SU-DHL-6 (cell line): ENCODE results near the gene NAXE.

ENCODE experiments used
- H2AFZ ChIP-seq: fragments of 200-600 bp; sonication (generic); 2 replicates; pipeline ENCODE4 v1.6.1; 2014; ENCODE audit warnings: low read depth, mild to moderate bottlenecking, moderate library complexity, mixed read lengths, antibody characterized with exemption, low read length; ENCODE audit not compliant: severe bottlenecking
- H3F3A ChIP-seq: fragments of 200-600 bp; shearing (Covaris generic); 2 replicates; pipeline ENCODE4 v1.6.0; 2016; ENCODE audit warnings: antibody characterized with exemption, mild to moderate bottlenecking; ENCODE audit not compliant: insufficient read depth
- H3K27ac ChIP-seq: fragments of 200-600 bp; sonication (generic); 2 replicates; pipeline ENCODE4 v1.5.1; 2016; ENCODE audit warnings: low read depth, mild to moderate bottlenecking, low read length, moderate library complexity, mixed read lengths
- H3K27me3 ChIP-seq: fragments of 200-600 bp; sonication (generic), shearing (Covaris generic); 2 replicates; pipeline ENCODE4 v1.6.0; 2014; ENCODE audit warnings: mild to moderate bottlenecking, low read length
- H3K36me3 ChIP-seq: fragments of 200-600 bp; sonication (generic); 2 replicates; pipeline ENCODE4 v1.6.1; 2014; ENCODE audit warnings: mild to moderate bottlenecking, low read length, mixed read lengths
- H3K4me2 ChIP-seq: fragments of 300-600, 200-600 bp; shearing (Covaris generic), sonication (generic); 2 replicates; pipeline ENCODE4 v1.6.0; 2014; ENCODE audit warnings: low read length, low read depth, mild to moderate bottlenecking; ENCODE audit not compliant: poor library complexity, severe bottlenecking
- H3K4me3 ChIP-seq: fragments of 200-600 bp; sonication (generic); 2 replicates; pipeline ENCODE4 v1.5.1; 2014; ENCODE audit warnings: antibody characterized with exemption, low read length, mild to moderate bottlenecking, mixed read lengths; ENCODE audit not compliant: insufficient read depth, poor library complexity, severe bottlenecking
- H3K79me2 ChIP-seq: fragments of 200-600 bp; sonication (generic); 2 replicates; pipeline ENCODE4 v1.6.1; 2014; ENCODE audit warnings: mild to moderate bottlenecking, low read length, moderate library complexity; ENCODE audit not compliant: insufficient read depth
- H3K9ac ChIP-seq: fragments of 200-600 bp; sonication (generic); 2 replicates; pipeline ENCODE4 v1.7.0; 2014; ENCODE audit warnings: mild to moderate bottlenecking, low read length
- H3K9me2 ChIP-seq: fragments of 200-600 bp; sonication (generic); replicated peaks from 2 replicates; pipeline ENCODE4 v1.6.1; 2014; ENCODE audit warnings: low read length; ENCODE audit not compliant: insufficient read depth
- H3K9me3 ChIP-seq: fragments of 200-600 bp; sonication (generic); 2 replicates; pipeline ENCODE4 v1.6.1; 2014; ENCODE audit warnings: low read length, mixed read lengths; ENCODE audit not compliant: insufficient read depth
- H4K20me1 ChIP-seq: fragments of 200-600 bp; sonication (generic); 2 replicates; pipeline ENCODE4 v1.6.1; 2014; ENCODE audit warnings: low read depth, mild to moderate bottlenecking, antibody characterized with exemption, low read length, moderate library complexity, mixed read lengths
- EZH2phosphoT487 ChIP-seq: fragments of 200-600 bp; sonication (generic), shearing (Covaris generic); conservative IDR thresholded peaks from 2 replicates; pipeline ENCODE4 v1.6.1; 2018; ENCODE audit warnings: mild to moderate bottlenecking, antibody characterized with exemption, low read length, moderate library complexity, mixed read lengths
- TF ChIP-seq, protein P1 (sequence below): fragments of 200-600 bp; sonication (generic); IDR thresholded peaks from one replicate; pipeline ENCODE4 v1.5.1; 2017; ENCODE audit warnings: antibody characterized with exemption, mild to moderate bottlenecking, low read length, moderate library complexity; ENCODE audit not compliant: insufficient read depth, poor library complexity, severe bottlenecking

Gene NAXE

DNA sequence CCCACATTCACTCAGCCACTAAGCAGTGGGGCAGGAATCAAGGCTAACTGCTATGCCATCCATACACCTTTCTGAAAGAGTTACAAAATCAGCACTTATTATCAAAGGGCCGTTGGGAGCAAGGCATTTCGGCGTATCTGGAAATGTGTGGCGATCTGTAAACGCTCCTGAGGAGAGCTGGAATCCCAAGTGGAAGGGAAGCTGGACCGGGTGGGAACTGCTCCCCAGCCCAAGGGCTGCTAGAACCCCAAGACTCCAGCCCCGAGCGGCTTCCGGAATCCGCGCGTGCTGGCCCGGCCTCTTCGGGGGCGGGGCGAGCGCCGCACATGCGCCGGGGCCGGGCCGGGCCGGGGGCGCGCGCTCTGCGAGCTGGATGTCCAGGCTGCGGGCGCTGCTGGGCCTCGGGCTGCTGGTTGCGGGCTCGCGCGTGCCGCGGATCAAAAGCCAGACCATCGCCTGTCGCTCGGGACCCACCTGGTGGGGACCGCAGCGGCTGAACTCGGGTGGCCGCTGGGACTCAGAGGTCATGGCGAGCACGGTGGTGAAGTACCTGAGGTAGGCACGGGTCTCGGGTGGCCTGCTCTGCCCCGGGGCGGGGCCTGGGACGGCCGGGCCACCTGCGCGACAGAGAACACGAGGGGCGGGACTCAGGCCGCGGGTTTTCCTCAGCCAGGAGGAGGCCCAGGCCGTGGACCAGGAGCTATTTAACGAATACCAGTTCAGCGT is at the start of gene NAXE:
Gene NAXE (plus strand): TSS at position 345 of the 726 bp plus-strand sequence. CDS start 29 bp downstream, at position 374.
- H4K20me1 ChIP-seq, result no peaks in the 10 kb centered on the region
- peak within 1 kb of the TSS; percentile 55 for H3K27ac ChIP-seq
- H3F3A ChIP-seq, result peaks cover 26% of the 10 kb centered on the region
- H3K9me3 ChIP-seq, result no peaks in the 10 kb centered on the region
- H3K36me3 ChIP-seq, result no peaks in the 10 kb centered on the region
- H3K9ac ChIP-seq, result peak within 1 kb of the TSS; percentile 90
- peak within 1 kb of the TSS; percentile 80 for H3K4me3 ChIP-seq
- no peaks in the 10 kb centered on the region for H3K27me3 ChIP-seq
- H3K4me2 ChIP-seq, result peak within 1 kb of the TSS; percentile 76
- peak within 1 kb of the TSS; percentile 68 for H2AFZ ChIP-seq
- H3K9me2 ChIP-seq, result no peaks in the 10 kb centered on the region
- H3K79me2 ChIP-seq, result peaks cover 5% of the 10 kb centered on the region; the same call in 1 of the 2 replicates
- TF ChIP-seq EZH2phosphoT487, result no peak
- TF ChIP-seq, protein P1, sequence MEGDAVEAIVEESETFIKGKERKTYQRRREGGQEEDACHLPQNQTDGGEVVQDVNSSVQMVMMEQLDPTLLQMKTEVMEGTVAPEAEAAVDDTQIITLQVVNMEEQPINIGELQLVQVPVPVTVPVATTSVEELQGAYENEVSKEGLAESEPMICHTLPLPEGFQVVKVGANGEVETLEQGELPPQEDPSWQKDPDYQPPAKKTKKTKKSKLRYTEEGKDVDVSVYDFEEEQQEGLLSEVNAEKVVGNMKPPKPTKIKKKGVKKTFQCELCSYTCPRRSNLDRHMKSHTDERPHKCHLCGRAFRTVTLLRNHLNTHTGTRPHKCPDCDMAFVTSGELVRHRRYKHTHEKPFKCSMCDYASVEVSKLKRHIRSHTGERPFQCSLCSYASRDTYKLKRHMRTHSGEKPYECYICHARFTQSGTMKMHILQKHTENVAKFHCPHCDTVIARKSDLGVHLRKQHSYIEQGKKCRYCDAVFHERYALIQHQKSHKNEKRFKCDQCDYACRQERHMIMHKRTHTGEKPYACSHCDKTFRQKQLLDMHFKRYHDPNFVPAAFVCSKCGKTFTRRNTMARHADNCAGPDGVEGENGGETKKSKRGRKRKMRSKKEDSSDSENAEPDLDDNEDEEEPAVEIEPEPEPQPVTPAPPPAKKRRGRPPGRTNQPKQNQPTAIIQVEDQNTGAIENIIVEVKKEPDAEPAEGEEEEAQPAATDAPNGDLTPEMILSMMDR, result no peak

DNA sequence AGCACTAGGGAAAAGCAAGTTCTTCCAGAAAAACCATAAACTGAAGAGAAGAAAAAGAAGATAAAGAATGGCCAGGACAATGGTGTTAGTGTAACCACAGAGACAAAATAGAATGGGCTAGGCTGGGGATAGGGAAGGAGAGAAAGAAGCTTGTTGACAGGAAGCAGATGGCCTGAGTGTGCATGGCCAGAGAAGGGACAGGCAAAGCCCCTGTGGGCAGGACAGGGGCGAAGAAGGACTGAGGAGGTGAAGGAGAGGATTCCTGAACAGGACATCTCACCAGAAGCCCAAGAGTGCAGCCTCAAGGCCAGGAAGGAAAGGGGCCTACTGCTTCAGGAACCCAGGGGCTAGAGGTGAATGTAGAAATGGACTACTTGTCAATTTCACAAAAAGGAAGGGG is 48.5 kb upstream of the NAXE start:
- Histone ChIP-seq H3K36me3 (no peaks in the 10 kb centered on the region), H3K4me2 (no peak overlapping the region)

DNA sequence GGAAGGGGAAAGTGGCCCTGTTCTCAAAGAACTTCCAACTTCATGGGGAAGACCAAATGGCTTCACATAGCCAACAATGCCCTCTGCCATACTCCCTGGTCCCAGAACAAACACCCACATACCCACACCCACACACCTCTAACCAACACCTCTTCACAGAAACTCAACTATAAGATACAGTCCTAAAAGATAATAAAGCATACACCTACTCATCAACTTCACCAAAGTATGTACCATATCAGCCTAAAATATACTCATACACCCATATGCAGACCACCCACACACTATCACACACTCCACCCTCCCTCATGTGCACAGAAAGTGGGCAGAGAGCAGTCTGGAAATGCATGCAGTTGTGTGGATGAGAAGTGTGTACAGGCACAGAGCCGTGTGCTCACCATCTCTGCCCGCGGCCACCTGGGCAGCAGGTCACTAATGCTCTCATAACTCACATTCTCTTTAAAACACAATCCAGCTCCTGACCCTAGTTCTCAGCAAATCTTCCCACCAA is 46.9 kb upstream of the NAXE start:
- Histone ChIP-seq H4K20me1 (no peaks in the 10 kb centered on the region), H3K27me3 (no peaks in the 10 kb centered on the region), H3K9me3 (no peaks in the 10 kb centered on the region), H3K4me2 (no peak overlapping the region), H3F3A (no peaks in the 10 kb centered on the region), H3K9ac (no peak overlapping the region), H3K9me2 (no peaks in the 10 kb centered on the region), H3K36me3 (no peaks in the 10 kb centered on the region), H3K4me3 (no peak overlapping the region), H3K27ac (no peak overlapping the region), H2AFZ (no peak overlapping the region), H3K79me2 (no peaks in the 10 kb centered on the region)
- no peak for TF ChIP-seq EZH2phosphoT487
- TF ChIP-seq, protein P1, result no peak

More for the DNA sequence above, 48.5 kb upstream of the NAXE start:
- no peak overlapping the region for H3K4me3 ChIP-seq
- H3K9ac ChIP-seq, result no peak overlapping the region
- H3K9me2 ChIP-seq, result no peaks in the 10 kb centered on the region
- no peaks in the 10 kb centered on the region for H3K9me3 ChIP-seq
- H2AFZ ChIP-seq, result no peak overlapping the region
- no peaks in the 10 kb centered on the region for H3K27me3 ChIP-seq
- no peaks in the 10 kb centered on the region for H3K79me2 ChIP-seq
- H3K27ac ChIP-seq, result no peak overlapping the region
- no peaks in the 10 kb centered on the region for H3F3A ChIP-seq
- no peaks in the 10 kb centered on the region for H4K20me1 ChIP-seq
- no peak for TF ChIP-seq EZH2phosphoT487
- TF ChIP-seq, protein P1, result no peak
